RWPE2 (cell line): ENCODE data around the gene MRTFA.
A peak's percentile ranks its signal among the peaks of the same experiment; 100 is the strongest.

Experiments
- ATAC-seq: fragments of 200-7000 bp; cut with Tn5 transposase; 3 replicates; pipeline ENCODE4 v1.9.1; 2021; ENCODE audit warnings: low read depth
- DNase-seq: peaks from one replicate; pipeline ENCODE4 v3.0.0-alpha.2; 2020; ENCODE audit warnings: low spot score
- H3K27ac ChIP-seq: fragments of 450-650 bp; 2 replicates; pipeline ENCODE4 v1.5.1; 2017; ENCODE audit warnings: mild to moderate bottlenecking; ENCODE audit not compliant: poor library complexity, severe bottlenecking
- H3K27me3 ChIP-seq: fragments of 250-450 bp; sonication (Bioruptor Pico); 2 replicates; pipeline ENCODE4 v1.5.1; 2021; ENCODE audit warnings: mild to moderate bottlenecking, moderate library complexity; ENCODE audit not compliant: insufficient read depth, poor library complexity, severe bottlenecking
- H3K36me3 ChIP-seq: fragments of 250-450 bp; sonication (Bioruptor Pico); 2 replicates; pipeline ENCODE4 v1.5.1; 2020; ENCODE audit warnings: low read depth, mild to moderate bottlenecking, moderate library complexity
- H3K4me1 ChIP-seq: fragments of 250-450 bp; sonication (Bioruptor Pico); 2 replicates; pipeline ENCODE4 v1.5.1; 2021; ENCODE audit warnings: mild to moderate bottlenecking, moderate library complexity; ENCODE audit not compliant: insufficient read depth, poor library complexity, severe bottlenecking
- H3K4me3 ChIP-seq: fragments of 250-450 bp; sonication (Bioruptor Pico); 2 replicates; pipeline ENCODE4 v1.5.1; 2021; ENCODE audit warnings: mild to moderate bottlenecking, moderate library complexity; ENCODE audit not compliant: severe bottlenecking
- H3K9me3 ChIP-seq: fragments of 250-450 bp; sonication (Bioruptor Pico); 2 replicates; pipeline ENCODE4 v1.5.1; 2021; ENCODE audit warnings: mild to moderate bottlenecking, moderate library complexity; ENCODE audit not compliant: severe bottlenecking
- TF ChIP-seq, protein P1 (sequence below): fragments of 450-650 bp; IDR thresholded peaks from one replicate; pipeline ENCODE4 v1.5.1; 2017; ENCODE audit warnings: mild to moderate bottlenecking, moderate library complexity; ENCODE audit not compliant: poor library complexity, severe bottlenecking

MRTFA gene

DNA sequence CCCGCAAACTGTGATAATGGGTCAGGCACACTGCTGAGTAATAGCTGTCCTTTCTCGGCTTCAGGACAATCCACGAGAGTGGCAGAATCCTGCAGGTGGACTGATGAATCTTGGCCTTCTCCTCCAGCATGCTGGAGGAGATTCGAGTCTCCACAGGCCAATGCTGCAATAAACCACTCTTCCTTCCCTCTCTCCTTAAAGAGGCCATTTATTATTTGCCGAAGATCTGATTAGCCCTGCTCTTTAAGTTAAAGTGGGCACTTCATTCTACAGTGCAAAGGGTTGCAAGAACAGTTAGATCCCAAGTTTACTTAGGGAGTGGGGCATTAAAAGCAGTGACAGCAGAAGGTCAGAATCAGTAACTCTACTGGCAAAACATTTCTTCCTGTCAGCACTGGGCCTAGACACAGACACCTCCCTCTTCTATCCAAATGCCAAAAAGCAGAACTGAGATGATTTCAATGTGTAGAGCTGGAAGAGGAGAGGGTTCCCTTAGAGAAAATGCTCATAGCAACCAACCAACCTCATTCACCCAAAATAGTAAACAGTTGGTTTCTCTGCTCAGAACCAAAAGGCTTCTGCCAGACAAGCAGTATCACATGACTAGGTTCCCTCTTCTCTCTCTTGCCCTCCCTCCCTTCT is 144.4 kb downstream of the MRTFA start:
- TF ChIP-seq, protein P1, sequence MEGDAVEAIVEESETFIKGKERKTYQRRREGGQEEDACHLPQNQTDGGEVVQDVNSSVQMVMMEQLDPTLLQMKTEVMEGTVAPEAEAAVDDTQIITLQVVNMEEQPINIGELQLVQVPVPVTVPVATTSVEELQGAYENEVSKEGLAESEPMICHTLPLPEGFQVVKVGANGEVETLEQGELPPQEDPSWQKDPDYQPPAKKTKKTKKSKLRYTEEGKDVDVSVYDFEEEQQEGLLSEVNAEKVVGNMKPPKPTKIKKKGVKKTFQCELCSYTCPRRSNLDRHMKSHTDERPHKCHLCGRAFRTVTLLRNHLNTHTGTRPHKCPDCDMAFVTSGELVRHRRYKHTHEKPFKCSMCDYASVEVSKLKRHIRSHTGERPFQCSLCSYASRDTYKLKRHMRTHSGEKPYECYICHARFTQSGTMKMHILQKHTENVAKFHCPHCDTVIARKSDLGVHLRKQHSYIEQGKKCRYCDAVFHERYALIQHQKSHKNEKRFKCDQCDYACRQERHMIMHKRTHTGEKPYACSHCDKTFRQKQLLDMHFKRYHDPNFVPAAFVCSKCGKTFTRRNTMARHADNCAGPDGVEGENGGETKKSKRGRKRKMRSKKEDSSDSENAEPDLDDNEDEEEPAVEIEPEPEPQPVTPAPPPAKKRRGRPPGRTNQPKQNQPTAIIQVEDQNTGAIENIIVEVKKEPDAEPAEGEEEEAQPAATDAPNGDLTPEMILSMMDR, result no peak
- Histone ChIP-seq H3K4me1 (peaks cover 17% of the 10 kb centered on the region), H3K27ac (peak overlapping the region; percentile 32), H3K36me3 (peaks cover 3% of the 10 kb centered on the region; the same call in 1 of the 2 replicates), H3K9me3 (no peaks in the 10 kb centered on the region), H3K4me3 (no peak overlapping the region), H3K27me3 (no peaks in the 10 kb centered on the region)
- ATAC-seq, result no peak
- no peak for DNase-seq

- H3K27me3 ChIP-seq, result no peaks in the 10 kb centered on the region
- peaks cover 41% of the 10 kb centered on the region for H3K4me1 ChIP-seq
- H3K4me3 ChIP-seq, result no peak overlapping the region
- no peaks in the 10 kb centered on the region for H3K9me3 ChIP-seq
- 0 out of 2 replicates have a peak, but pooled peaks cover 3% of the 10 kb centered on the region for H3K36me3 ChIP-seq
- peak overlapping the region; percentile 99 for H3K27ac ChIP-seq
- TF ChIP-seq, protein P1, result peak; percentile 93
- DNase-seq (no peak), ATAC-seq (0 out of 3 replicates have a peak, but pooled peaks have one; percentile 24)
These were observed 148.8 kb downstream of the MRTFA start for GRCh38 chr22:40487663-40488249.

- no peaks in the 10 kb centered on the region for H3K9me3 ChIP-seq
- H3K36me3 ChIP-seq, result 0 out of 2 replicates have a peak, but pooled peaks cover 3% of the 10 kb centered on the region
- DNase-seq, result no peak
- peaks cover 48% of the 10 kb centered on the region for H3K4me1 ChIP-seq
- no peak overlapping the region for H3K4me3 ChIP-seq
- TF ChIP-seq, protein P1, result no peak
- no peak for ATAC-seq
- H3K27me3 ChIP-seq, result no peaks in the 10 kb centered on the region
- H3K27ac ChIP-seq, result peak overlapping the region; percentile 99
These were observed 149.4 kb downstream of the MRTFA start for GRCh38 chr22:40486962-40487602.

GRCh38 chr22:40485813-40486667 is 150.5 kb downstream of the MRTFA start:
- ATAC-seq, result peak; percentile 75
- Histone ChIP-seq H3K27me3 (no peaks in the 10 kb centered on the region), H3K27ac (peak overlapping the region; percentile 99), H3K4me1 (peaks cover 58% of the 10 kb centered on the region), H3K36me3 (0 out of 2 replicates have a peak, but pooled peaks cover 3% of the 10 kb centered on the region), H3K4me3 (no peak overlapping the region), H3K9me3 (no peaks in the 10 kb centered on the region)
- TF ChIP-seq, protein P1, result no peak
- peak; percentile 81 for DNase-seq
